ENCODE measurements around the gene SRSF8. TPM values are rescaled to one million over a fixed set of nuclear protein-coding genes. Genes with fewer than 3 reads are reported as not detected.

The SRSF8 gene
- total and polyA plus RNA-seq, 9 of the 15 experiments (the other 6 are each of a cell fraction or from before 2014, with no cell fraction given): 18.0 to 53.4 (median 27.9) TPM

- TF ChIP-seq TBL1XR1 (IDR thresholded peaks at IDR 0.05; ENCODE audit: low read length in 2 of 2): peak in 1 of 2 experiments; percentile 90; a peak in 2 of 4 replicates
- no peak for TF ChIP-seq GABPA (tag; conservative IDR thresholded peaks at IDR 0.05; ENCODE audit: low read depth)
- no peak for TF ChIP-seq NCOA6 (IDR thresholded peaks at IDR 0.05)
- TF ChIP-seq BRCA1 (IDR thresholded peaks at IDR 0.05): no peak
- no peak for TF ChIP-seq BRCA1 (CRISPR knock-in tag; IDR thresholded peaks at IDR 0.05)
- no peak for TF ChIP-seq SRSF3 (IDR thresholded peaks at IDR 0.05; ENCODE audit: insufficient read depth, low read length)
- TF ChIP-seq, protein P1, sequence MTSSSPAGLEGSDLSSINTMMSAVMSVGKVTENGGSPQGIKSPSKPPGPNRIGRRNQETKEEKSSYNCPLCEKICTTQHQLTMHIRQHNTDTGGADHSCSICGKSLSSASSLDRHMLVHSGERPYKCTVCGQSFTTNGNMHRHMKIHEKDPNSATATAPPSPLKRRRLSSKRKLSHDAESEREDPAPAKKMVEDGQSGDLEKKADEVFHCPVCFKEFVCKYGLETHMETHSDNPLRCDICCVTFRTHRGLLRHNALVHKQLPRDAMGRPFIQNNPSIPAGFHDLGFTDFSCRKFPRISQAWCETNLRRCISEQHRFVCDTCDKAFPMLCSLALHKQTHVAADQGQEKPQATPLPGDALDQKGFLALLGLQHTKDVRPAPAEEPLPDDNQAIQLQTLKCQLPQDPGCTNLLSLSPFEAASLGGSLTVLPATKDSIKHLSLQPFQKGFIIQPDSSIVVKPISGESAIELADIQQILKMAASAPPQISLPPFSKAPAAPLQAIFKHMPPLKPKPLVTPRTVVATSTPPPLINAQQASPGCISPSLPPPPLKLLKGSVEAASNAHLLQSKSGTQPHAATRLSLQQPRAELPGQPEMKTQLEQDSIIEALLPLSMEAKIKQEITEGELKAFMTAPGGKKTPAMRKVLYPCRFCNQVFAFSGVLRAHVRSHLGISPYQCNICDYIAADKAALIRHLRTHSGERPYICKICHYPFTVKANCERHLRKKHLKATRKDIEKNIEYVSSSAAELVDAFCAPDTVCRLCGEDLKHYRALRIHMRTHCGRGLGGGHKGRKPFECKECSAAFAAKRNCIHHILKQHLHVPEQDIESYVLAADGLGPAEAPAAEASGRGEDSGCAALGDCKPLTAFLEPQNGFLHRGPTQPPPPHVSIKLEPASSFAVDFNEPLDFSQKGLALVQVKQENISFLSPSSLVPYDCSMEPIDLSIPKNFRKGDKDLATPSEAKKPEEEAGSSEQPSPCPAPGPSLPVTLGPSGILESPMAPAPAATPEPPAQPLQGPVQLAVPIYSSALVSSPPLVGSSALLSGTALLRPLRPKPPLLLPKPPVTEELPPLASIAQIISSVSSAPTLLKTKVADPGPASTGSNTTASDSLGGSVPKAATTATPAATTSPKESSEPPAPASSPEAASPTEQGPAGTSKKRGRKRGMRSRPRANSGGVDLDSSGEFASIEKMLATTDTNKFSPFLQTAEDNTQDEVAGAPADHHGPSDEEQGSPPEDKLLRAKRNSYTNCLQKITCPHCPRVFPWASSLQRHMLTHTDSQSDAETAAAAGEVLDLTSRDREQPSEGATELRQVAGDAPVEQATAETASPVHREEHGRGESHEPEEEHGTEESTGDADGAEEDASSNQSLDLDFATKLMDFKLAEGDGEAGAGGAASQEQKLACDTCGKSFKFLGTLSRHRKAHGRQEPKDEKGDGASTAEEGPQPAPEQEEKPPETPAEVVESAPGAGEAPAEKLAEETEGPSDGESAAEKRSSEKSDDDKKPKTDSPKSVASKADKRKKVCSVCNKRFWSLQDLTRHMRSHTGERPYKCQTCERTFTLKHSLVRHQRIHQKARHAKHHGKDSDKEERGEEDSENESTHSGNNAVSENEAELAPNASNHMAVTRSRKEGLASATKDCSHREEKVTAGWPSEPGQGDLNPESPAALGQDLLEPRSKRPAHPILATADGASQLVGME (CRISPR knock-in tag; IDR thresholded peaks at IDR 0.05): no peak
- TF ChIP-seq ZNF77 (CRISPR knock-in tag; IDR thresholded peaks at IDR 0.05): no peak
- TF ChIP-seq ZKSCAN3 (CRISPR knock-in tag; IDR thresholded peaks at IDR 0.05): no peak
- TF ChIP-seq ZNF280A (IDR thresholded peaks at IDR 0.05; ENCODE audit: low read depth, partially characterized antibody): no peak
- no peak for TF ChIP-seq RBM14 (IDR thresholded peaks at IDR 0.05; ENCODE audit: borderline replicate concordance, insufficient read depth, low read depth, low read length)
- TF ChIP-seq, protein P2, sequence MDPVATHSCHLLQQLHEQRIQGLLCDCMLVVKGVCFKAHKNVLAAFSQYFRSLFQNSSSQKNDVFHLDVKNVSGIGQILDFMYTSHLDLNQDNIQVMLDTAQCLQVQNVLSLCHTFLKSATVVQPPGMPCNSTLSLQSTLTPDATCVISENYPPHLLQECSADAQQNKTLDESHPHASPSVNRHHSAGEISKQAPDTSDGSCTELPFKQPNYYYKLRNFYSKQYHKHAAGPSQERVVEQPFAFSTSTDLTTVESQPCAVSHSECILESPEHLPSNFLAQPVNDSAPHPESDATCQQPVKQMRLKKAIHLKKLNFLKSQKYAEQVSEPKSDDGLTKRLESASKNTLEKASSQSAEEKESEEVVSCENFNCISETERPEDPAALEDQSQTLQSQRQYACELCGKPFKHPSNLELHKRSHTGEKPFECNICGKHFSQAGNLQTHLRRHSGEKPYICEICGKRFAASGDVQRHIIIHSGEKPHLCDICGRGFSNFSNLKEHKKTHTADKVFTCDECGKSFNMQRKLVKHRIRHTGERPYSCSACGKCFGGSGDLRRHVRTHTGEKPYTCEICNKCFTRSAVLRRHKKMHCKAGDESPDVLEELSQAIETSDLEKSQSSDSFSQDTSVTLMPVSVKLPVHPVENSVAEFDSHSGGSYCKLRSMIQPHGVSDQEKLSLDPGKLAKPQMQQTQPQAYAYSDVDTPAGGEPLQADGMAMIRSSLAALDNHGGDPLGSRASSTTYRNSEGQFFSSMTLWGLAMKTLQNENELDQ (CRISPR knock-in tag; IDR thresholded peaks at IDR 0.05; ENCODE audit: borderline replicate concordance): no peak
- TF ChIP-seq BRD4 (IDR thresholded peaks at IDR 0.05): no peak
- TF ChIP-seq TBP (optimal IDR thresholded peaks at IDR 0.05; ENCODE audit: low read depth, low read length): no peak
- no peak for TF ChIP-seq ZZZ3 (IDR thresholded peaks at IDR 0.05)
- TF ChIP-seq XRCC5 (IDR thresholded peaks at IDR 0.05; ENCODE audit: low read depth, low read length): no peak
- no peak for TF ChIP-seq RBM34 (IDR thresholded peaks at IDR 0.05; ENCODE audit: borderline replicate concordance, insufficient read depth, low read length)
- TF ChIP-seq HEY1 (CRISPR knock-in tag; IDR thresholded peaks at IDR 0.05; ENCODE audit: borderline replicate concordance): peak; percentile 93
- no peak for TF ChIP-seq JUNB (CRISPR knock-in tag; conservative IDR thresholded peaks at IDR 0.05)
- peak; percentile 96 for TF ChIP-seq NCOR1 (IDR thresholded peaks at IDR 0.05)
Measured at GRCh38 chr11:95100191-95100648, 33.5 kb downstream of the SRSF8 start (continued).
